ENCODE measurements around the gene TM9SF1. TPM values are rescaled to one million over a fixed set of nuclear protein-coding genes. Genes with fewer than 3 reads are reported as not detected.
A peak's percentile ranks its signal among the peaks of the same experiment; 100 is the strongest.

The TM9SF1 gene
- total RNA-seq, 1 donor from 2014 or later = 24.5 TPM

GRCh38 chr14:24162093-24162492 lies 33.1 kb downstream of the TM9SF1 start:
- TF ChIP-seq CTCF (IDR thresholded peaks at IDR 0.05) = no peak
- Mint-ChIP-seq H3K36me3 (ENCODE audit: low read depth) (peaks cover 87% of the 10 kb centered on the region), H3K27ac (peak overlapping the region; percentile 95), H3K4me1 (peaks cover 45% of the 10 kb centered on the region), H3K4me3 (peak overlapping the region; percentile 98), H3K9me3 (no peaks in the 10 kb centered on the region), H3K27me3 (no peaks in the 10 kb centered on the region)
- POLR2A ChIA-PET = interaction anchor here (0.5 to 4.6 kb wide), 31 partner anchors 8 to 269 kb away, joined by 3 to 93 read pairs (median 13); partner anchors contain the start of genes CBLN3, CHMP4A, CIDEB and DCAF11
- intact Hi-C loops (cut with micrococcal nuclease) = no loop called here
- ATAC-seq (ENCODE audit: low read depth) (no peak), DNase-seq (no peak)
- CTCF ChIA-PET = interaction anchor here (0.9 to 4.2 kb wide), 15 partner anchors 11 to 269 kb away, joined by 3 to 45 read pairs (median 8); partner anchors contain the start of genes DCAF11, MDP1, NRL and PSME1

DNA sequence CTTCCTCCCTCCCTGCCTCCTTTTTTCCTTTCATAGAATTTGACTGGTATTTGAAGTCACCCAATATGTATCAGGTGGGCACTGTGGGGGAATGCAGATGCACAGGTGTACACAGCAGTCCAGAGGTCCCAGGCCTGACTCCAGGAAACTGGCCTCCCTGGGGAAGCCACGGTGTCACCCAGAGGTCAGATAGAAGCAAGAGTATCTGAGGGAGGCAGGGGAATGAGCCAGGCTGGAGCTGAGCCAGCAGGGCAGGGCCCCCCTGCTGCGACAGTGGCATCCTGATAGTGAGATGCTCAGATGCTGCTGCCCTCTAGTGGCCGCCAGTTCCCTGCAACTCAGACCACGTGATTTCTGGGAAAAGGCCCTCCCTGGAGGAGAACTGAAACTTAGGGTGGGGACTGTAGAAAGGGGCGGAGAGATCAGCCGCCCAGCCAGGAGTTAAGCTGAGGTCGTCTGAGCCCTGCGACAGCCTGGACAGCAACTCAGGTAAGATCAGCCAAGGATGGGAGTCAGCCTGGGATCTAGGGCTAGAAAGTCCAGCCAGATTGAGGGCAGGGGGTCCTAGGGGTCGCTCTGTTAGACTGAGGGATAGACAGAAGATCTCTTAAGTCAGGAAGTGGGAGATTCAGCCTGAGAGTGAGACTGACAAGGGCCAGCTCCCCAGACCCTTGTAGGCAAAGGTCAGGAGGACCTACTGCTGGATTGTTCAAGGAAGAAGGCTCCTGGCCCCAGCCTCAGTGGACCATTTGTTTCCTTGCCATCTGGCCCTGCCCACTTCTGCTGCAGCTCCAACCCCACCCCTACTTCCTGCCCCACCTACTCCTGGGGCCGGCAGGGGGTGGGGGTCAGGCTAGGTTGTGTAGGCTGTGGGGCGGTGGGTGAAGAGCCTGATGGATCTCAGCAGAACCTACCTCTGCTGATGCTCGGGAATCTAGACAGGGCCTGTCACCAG lies 34.1 kb downstream of the TM9SF1 start, which contains the start of gene IRF9:
IRF9 (plus strand) TSS at position 416 of the 955 bp plus-strand sequence. CDS start 880 bp downstream, outside the sequence.
- Mint-ChIP-seq H3K4me3 (peak within 1 kb of the TSS; percentile 98), H3K9me3 (no peaks in the 10 kb centered on the region), H3K4me1 (peaks cover 45% of the 10 kb centered on the region), H3K36me3 (ENCODE audit: low read depth) (peaks cover 82% of the 10 kb centered on the region), H3K27me3 (no peaks in the 10 kb centered on the region), H3K27ac (peak within 1 kb of the TSS; percentile 95)
- ChIA-PET CTCF (interaction anchor here (0.6 to 4.2 kb wide), 28 partner anchors 10 to 270 kb away, joined by 3 to 45 read pairs (median 6); partner anchors contain the start of genes CHMP4A, CIDEB, DCAF11 and EMC9), POLR2A (interaction anchor here (0.6 to 4.6 kb wide), 43 partner anchors 9 to 269 kb away, joined by 3 to 93 read pairs (median 8); partner anchors contain the start of genes CARMIL3, CBLN3, CHMP4A and CIDEB)
- DNase-seq = peak; percentile 90
- intact Hi-C loops (cut with micrococcal nuclease) = loop anchor here (1.0 kb wide), 17 partner anchors 10 to 281 kb away; partner anchors contain the start of genes DCAF11, EMC9, IPO4 and MDP1
- no peak for TF ChIP-seq CTCF (IDR thresholded peaks at IDR 0.05)
- ATAC-seq (ENCODE audit: low read depth) = peak; percentile 92

- intact Hi-C loops (cut with micrococcal nuclease) = no loop called here
- ChIA-PET POLR2A (interaction anchor here (0.7 to 4.6 kb wide), 32 partner anchors 10 to 270 kb away, joined by 3 to 93 read pairs (median 14); partner anchors contain the start of genes CARMIL3, CBLN3, CHMP4A and CIDEB), CTCF (interaction anchor here (1.0 to 4.2 kb wide), 22 partner anchors 10 to 149 kb away, joined by 3 to 45 read pairs (median 8); partner anchors contain the start of genes CIDEB, DCAF11, EMC9 and IPO4)
- Mint-ChIP-seq H3K27ac (peak overlapping the region; percentile 95), H3K36me3 (ENCODE audit: low read depth) (peaks cover 81% of the 10 kb centered on the region), H3K27me3 (no peaks in the 10 kb centered on the region), H3K9me3 (no peaks in the 10 kb centered on the region), H3K4me1 (peaks cover 45% of the 10 kb centered on the region), H3K4me3 (no peak overlapping the region)
- TF ChIP-seq CTCF (IDR thresholded peaks at IDR 0.05) = no peak
- DNase-seq = no peak
- no peak for ATAC-seq (ENCODE audit: low read depth)
Observed at GRCh38 chr14:24160499-24160849, 34.8 kb downstream of the TM9SF1 start.

- DNase-seq (no peak), ATAC-seq (ENCODE audit: low read depth) (no peak)
- intact Hi-C loops (cut with micrococcal nuclease) = no loop called here
- Mint-ChIP-seq H3K27ac (peak overlapping the region; percentile 95), H3K27me3 (no peaks in the 10 kb centered on the region), H3K36me3 (ENCODE audit: low read depth) (peaks cover 81% of the 10 kb centered on the region), H3K9me3 (no peaks in the 10 kb centered on the region), H3K4me1 (peaks cover 41% of the 10 kb centered on the region), H3K4me3 (no peak overlapping the region)
- CTCF ChIA-PET = interaction anchor here (1.0 to 4.2 kb wide), 17 partner anchors 9 to 148 kb away, joined by 3 to 45 read pairs (median 10); partner anchors contain the start of genes CIDEB, DCAF11, EMC9 and IPO4
- no peak for TF ChIP-seq CTCF (IDR thresholded peaks at IDR 0.05)
- POLR2A ChIA-PET = interaction anchor here (0.7 to 4.6 kb wide), 18 partner anchors 9 to 139 kb away, joined by 3 to 93 read pairs (median 20); partner anchors contain the start of genes CHMP4A, DCAF11, DHRS1 and EMC9
Observed at GRCh38 chr14:24159777-24160498, 35.3 kb downstream of the TM9SF1 start.

All from activated B cell treated with CpG ODN at 0.5 μM for 24 hours (primary cell).